GM21619 (cell line): ENCODE measurements around the gene PSD4.

Experiments
- ATAC-seq: cut with Tn5 transposase; IDR thresholded peaks from one replicate; pipeline ENCODE4 v1.9.1; 2021; ENCODE audit not compliant: unreplicated experiment

The PSD4 gene

DNA sequence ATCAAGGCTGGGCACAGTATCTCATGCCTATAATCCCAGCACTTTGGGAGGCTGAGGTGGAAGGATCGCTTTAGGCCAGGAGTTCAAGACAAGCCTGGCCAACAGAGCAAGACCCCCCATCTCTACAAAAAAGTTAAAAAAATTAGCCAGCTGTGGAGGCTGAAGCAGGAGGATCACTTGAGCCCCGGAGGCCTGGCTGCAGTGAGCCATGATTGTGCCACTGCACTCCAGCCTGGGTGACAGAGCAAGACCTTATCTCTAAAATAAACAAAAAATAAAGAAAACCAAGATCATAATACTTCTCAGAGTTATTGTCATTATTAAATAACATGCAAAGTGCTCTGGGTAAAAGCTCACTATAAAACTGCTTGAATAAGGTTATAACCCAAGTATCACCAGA, 31.5 kb upstream of the PSD4 start:
- ATAC-seq, result no peak

DNA sequence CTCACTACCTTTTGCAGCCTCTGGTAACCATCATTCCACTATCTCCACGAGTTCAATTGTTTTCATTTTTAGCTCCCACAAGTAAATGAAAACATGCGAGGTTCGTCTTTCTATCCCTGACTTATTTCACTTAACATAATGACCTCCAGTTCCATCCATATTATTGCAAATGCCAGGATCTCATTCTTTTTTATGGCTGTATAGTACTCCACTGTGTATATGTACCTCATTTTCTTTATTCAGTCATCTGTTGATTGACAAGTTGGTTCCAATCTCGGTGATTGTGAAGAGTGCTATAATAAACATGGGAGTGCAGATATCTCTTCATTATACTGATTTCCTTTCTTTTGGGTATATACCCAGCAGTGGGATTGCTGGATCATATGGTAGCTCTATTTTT, 29.5 kb upstream of the PSD4 start:
- no peak for ATAC-seq

DNA sequence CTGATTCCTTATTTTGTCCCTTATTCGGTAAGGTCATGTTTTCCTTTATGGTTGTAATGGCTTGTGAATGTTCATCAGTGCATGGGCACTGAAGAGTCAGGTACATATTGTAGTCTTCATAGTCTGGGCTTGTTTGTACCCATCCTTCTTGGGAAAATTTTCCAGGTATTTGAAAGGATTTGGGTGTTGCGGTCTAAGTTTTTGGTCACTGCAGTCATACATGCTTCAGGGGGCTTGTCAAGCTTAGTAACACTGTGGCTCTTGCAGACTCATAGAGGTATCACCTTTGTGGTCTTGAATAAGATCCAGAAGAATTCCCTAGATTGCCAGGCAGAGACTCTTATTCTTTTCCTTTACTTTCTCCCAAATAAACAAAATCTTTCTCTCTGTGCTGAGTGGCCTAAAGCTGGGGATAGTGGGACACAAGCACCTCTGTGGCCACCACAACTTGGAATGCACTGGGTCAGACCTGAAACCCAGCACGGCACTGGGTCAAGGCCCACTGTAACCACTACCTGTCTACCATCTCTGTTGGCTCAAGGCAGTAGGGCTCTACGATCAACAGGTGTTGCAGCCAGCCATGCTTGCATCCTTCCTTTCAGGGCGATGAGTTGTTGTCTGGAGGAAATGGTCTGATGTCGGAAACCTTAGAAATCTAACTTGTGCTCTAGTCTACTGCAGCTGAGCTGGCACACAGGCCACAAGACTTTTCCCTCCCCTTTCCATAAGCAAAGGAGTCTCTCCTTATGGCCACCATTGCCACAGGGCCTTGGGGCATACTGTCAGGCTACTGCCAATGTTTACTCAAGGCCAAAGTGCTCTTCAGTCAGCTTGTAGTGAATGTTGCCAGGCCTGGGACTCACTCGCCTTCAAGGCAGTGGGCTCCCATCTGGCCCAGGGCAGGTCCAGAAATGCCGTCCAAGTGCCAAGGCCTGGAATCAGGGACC, 24.9 kb upstream of the PSD4 start:
- no peak for ATAC-seq

DNA sequence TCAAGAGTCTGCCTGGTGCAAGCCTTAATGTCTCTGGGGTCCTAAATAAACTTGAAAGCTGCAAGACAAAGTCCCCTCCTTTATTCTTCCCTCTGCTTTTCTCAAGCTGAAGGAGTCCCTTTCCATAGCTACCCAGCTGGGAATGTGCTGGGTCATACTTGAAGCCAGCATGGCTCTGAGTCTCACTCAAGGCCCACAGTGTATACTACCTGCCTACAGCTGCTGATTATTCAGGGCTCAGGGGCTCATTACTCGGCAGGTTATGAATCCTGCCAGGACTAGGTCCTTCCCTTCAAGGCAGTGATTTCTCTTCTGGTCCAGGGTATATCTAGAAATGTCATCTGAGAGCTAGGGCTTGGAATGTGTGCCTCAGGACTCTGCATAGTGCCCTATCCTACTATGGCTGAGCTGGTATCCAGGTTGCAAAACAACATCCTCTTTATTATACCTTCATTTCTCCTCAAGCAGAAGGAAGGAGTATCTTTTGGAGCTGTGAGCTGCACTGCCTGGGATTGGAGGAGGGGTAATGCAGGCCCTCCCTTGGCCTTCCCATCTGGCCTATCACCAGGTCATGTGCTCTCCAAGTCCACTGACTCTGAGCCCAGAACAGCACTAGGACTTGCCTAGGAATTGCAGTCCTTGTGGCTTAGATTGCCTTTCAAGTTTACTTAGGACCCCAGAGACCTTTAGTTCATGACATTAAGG, 24.1 kb upstream of the PSD4 start:
- no peak for ATAC-seq

DNA sequence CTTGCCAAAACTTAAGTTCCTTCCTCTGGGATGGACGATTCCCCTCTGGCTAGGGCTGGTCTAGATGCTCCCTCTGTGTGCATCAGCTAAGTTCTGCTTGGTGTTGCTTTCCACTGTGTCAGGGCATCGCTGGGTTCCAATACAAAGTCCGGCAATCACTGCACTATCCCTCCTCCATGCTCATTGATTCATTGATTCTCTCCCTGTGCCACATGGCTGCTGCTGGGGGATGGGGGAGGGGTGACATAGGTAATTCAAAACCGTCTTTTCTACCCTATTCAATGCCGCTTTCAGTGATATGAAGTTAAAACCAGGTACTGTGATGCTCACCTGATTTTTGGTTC, 23.5 kb upstream of the PSD4 start:
- ATAC-seq, result no peak

DNA sequence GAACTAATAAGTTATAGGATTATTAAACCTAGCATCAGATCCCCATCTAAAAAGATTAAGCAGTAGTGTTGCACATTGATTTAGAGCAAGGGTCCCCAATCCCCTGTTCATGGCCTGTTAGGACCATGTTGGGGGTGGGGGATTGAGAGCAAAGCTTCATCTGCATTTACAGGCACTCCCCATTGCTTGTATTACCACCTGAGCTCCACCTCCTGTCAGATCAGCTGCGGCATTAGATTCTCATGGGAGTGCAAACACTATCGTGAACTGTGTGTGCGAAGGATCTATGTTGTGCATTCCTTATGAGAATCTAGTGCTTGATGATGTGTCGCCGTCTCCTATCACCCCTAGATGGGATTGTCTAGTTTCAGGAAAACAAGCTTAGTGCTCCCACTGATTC, 18.4 kb upstream of the PSD4 start:
- no peak for ATAC-seq

DNA sequence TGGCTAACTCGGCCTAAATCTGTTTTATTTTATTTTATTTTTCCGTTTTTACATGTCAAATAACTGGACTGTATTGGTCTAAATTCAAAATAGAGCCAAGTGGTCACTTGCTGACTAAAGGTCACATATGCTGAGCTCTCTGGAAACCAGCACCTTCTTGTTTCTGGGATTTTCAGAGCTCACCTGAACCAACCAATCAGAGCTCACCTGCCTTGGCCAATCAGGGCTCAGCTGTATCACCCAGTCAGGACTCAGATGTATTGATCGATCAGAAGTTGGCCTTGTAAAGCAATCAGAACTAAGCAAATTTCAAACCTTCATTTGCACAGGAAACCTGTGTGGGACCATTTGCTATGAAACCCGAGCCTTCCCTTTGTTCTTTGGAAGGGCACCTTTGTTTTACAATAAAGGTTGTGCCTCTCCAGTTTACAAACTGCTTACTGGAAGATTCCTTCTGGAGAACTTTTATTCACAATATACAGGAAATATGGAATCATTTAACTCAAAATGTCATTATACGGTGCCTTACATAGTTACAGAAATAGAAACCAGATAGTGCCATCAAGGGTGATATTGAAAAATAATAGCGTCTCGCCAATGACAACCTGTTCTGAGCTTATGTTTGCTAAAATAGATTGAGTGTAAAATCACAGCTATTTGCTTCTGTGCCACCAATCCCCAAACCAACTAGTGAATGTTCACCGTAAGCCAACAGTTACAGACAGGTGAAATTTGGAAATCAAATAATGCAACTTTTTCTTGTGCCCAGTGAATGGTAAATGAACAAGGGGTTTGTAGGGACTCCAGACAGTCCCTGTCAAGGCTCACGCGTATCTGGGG, 17.3 kb upstream of the PSD4 start:
- no peak for ATAC-seq

DNA sequence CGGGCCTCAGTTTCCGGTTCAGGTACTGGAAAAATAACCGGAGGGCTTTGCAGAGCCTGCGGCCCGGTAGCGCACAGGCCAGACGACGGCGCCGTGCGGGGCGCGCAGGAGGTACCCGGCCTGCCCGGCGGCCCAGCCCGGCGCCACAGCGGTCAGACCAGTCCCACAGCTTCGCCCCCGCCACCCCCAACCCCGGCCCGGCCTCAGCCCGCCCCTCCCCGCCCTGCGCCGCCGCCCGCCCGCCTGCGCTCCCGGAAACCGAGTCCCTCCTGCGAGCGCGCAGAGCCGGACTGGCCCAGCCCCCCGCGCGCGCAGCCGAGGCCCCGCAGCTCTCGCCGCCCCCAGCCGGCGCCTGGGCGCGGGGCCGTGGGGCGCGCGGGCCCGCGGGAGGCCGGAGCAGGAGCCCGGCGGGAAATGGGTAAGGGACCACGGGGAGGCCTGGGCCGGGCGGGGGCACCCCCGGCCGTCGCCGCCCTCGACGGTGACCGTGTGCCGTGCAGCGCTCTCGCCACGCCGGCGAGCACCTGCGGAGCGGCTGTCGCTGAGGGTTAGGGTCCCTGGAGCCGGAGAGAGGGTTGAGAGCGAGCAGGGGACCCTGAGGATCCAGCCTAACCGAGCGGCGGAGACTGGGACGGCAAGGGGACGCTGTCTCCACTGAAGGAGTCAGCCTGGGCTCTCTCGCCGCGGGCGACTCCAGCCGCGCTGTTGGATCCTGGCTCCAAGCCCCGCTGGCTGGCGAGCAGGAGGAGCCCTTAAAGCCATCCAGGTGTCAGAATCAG, 16.5 kb upstream of the PSD4 start:
- peak; percentile 69 for ATAC-seq

DNA sequence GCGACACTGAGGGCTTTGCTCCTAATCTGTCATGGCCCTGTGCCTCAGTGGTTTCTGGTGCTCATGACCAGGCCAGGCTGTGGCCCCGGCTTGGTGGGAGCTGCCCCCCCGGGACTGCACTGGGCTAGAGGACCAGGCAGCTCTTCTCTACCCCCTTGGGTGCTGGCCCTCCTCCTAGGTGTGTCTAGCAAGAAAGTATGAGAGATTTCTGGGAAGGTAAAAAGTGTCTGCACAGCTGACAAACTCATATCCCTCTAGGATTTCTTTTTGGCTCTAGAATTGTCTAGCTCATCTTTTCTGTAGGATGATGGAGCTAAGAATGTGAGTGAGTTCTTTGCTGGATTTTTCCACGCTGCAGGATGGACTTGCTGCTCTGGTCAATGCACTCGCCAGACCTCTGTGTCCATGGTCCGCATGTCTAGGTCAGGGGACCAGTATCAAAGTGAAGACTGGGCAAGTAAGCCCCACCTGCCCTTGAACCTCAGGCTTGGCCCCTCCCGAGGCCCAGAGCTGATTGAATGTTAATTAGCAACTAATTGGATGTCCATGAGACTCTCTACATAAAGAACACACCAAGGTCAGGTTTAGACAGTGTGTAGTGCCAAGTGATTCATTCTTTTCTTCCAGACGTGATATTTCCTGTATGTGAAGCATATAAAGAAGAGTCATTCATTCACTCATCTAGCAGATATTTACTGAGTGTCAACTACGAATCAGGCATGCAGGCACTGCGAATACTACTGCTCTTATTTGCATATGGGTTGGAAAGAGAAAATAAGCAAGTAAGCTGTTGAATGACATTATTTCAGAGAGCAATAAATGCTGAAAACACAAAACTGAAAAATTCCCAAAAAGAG, 15.6 kb upstream of the PSD4 start:
- ATAC-seq, result no peak

DNA sequence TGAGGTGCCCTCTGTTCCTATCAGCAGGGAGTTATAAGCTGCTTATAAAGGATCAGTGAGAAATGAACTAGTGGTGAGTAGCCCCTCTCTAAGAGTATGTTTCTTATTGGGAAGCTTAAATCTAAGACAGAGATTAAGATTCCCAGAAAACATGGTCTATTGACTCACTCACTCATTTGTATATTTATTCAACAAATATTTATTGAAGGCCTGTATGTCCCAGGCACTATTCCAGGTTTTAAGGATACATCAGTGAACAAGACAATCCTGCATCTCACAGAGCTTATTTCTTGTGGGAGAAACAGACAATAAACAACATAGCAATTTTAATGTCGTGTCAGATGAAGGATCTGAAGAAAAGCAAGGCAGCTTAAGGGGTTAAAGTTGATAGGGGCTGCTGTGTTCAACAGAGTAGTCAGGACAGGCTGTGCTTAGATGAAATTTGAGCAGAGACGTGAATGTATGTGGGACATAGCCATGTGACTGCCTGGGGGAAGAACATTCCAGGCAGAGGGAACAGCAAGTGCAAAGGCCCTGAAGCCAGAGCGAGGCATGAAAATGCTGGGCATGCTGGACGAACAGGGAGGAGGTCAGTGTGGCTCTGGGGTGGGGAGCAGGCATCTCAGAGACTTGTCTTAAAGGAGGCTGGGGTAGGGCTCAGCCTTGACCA, 14.8 kb upstream of the PSD4 start:
- no peak for ATAC-seq

DNA sequence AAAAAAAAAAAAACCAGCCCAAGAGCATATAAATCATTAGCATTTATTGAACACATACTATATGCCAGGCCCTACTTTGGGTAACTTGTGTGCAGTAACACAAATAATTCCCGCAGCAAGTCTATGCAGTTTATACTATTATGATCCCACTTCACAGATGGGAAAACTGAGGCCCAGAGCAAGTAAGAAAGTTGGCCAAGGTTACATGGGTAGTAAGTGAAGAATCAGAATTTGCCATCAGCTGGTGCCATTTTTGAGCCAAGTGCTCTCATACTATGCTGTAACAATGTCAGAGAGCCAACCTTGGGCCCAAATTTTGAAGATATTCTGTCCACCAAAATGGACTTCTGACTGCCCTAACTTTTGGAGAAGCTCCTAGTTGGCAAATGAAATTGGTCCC, 13.5 kb upstream of the PSD4 start:
- ATAC-seq, result no peak

DNA sequence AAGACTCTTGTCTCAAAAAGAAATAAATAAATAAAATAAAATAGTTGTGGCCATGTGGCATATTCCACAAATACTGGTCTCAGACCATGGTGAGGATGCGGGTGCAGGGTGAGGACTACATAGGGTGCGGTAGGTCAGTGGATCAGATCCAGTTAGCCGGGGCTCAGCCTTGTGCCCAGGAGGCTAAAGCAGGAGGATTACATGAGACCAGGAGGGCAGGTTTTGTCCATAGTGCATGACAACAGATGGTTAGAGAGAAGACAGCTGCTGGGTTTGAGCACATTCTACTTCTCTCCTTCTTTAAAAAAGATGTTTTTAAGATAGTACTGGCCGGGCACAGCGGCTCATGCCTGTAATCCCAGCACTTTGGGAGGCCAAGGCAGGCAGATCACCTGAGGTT, 12.8 kb upstream of the PSD4 start:
- ATAC-seq, result no peak

DNA sequence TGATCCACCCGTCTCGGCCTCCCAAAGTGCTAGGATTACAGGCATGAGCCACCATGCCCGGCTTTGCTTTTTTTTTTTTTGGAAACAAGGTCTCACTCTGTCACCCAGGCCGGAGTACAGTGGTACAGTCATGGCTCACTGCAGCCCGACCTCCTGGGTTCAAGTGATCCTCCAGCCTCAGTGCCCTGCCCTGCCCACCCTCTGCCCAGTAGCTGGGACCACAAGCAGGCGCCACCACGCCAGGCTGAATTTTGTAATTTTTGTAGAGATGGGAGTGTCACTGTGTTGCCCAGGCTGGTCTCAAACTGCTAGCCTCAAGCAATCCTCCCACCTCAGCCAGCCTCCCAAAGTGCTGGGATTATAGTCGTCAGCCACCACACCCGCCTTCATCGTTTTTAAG, 11.6 kb upstream of the PSD4 start:
- ATAC-seq, result no peak

DNA sequence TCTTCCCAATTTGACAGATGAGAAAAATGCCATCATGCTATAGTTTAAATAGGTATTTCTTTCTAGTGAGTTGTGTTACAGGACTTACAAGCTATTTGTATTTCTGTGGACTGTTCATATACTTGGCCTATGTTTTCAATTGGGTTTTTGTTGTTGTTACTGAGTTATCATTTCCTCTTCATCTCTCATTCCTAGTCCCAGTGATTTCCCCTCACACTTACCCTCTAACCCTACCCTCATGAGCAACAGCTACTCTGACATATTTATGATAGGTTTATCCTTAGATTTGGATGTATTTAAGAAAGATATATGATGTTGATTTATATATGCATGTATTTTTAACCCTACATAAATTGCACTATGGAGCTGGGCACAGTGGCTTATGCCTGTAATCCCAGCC, 10.9 kb upstream of the PSD4 start:
- no peak for ATAC-seq

DNA sequence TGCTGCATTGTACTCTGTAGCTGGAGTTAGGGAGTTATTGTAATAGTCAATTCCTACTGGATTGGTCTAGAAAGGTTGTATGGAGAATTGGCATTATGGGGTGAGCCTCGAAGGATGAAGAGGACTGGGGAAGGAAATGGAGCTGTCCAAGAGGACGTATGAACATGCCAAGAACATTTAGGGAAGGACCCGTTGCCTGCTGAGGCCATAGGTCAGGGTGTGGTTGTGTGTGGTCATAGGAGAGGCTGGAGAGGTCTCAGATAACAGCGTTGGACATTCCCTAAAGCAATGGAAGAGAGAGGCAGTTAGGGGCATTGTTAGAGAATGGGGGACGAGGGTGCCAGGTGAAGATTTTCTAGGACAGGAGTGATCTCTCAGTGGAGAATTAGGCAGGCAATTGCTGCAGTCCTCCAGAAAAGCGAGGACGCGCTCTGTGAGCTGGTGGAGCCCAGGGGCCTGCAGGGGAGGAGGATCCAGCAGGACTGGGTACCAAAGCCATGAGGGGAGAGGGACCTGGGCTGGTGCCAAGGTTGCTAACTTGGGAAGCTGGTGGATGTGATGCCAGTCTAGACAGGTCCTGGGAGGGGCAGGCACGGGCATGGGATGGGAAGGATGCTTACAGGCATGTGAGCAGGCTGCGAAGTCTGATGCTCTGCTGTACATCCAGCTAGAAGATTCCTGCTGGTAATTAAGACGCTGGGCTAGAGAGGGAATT, 9.4 kb upstream of the PSD4 start:
- no peak for ATAC-seq

DNA sequence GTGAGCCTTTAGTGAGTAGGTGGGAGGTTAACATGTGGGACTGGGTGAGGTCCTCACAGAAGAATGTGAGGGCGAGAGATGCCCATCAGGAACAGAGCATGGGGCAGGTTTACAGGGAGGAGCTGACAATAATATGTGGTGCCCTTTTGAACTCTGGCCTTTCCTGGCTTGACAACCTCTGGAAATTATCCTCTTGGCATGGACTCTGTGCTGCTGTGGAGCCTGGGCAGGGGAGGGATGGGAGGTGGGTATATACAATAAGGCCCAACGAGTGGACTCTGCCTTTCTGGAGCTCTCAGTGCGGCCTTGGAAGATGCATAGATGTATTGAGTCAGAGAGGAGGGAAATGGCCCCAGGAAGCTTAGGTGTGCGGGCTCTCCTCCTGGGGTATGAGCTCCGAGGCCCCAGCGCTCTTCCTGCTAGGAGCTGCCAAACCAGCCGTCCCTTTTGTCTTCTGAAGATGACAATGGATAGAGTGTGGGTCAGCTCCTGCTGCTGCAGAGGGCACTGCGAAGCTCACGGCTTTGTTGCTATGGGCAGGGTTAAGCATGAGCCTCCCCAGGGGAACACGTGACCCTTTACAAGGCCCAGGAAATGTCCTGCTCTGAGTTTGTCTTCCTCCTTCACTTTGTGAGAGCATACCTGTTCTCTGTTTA, 8.7 kb upstream of the PSD4 start:
- no peak for ATAC-seq

DNA sequence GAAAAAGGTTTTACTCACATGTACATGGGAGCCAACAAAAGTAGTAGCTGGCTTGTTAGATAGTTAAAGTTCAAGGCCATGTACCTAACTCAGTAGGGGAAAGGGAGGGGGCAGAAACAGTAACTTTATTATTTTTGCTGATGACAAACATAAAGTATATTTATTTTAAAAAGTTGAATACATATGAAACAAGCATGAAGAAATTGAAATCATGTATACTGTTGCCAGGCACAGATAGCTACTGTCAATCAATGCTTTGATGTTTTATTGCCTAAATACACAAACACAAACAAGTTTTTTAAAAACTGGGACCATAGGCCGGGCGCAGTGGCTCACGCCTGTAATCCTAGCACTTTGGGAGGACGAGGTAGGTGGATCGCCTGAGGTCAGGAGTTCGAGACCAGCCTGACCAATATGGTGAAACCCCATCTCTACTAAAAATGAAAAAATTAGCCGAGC, 7.6 kb upstream of the PSD4 start:
- no peak for ATAC-seq
